M059J (cell line): ENCODE measurements around the gene OCIAD1. TPM values are rescaled to one million over a fixed set of nuclear protein-coding genes. Genes with fewer than 3 reads are reported as not detected.
"Not testable (repeated sequence)": the region's sequence is repeated elsewhere in the genome, so short reads cannot be mapped to it uniquely, and the experiment has no call there.

Experiments
- DNase-seq: peaks from one replicate; pipeline ENCODE4 v3.0.0-alpha.2; 2012; ENCODE audit warnings: low read depth
- total RNA-seq: library from RNA; depleted of rRNA; stranded (reverse); fragments of >200 nt; shearing (Covaris generic); gene quantifications from 2 replicates; pipeline ENCODE4 v1.2.3, GENCODE V29; 2014; rRNA removed

Gene OCIAD1
- 165 and 173 TPM in 2 replicates for total RNA-seq

- peak; percentile 99 for DNase-seq
Measured at GRCh38 chr4:48830706-48831531, at the start of gene OCIAD1. Gene OCIAD1, plus strand, starts transcription at chr4:48831088. Its CDS starts 1,537 bp downstream, at chr4:48832625.

- DNase-seq = no peak
Measured at GRCh38 chr4:48781968-48782367, 48.9 kb upstream of the OCIAD1 start.

- no peak for DNase-seq
Measured at GRCh38 chr4:48785302-48785701, 45.6 kb upstream of the OCIAD1 start.

GRCh38 chr4:48786549-48786948 lies 44.3 kb upstream of the OCIAD1 start:
- no peak for DNase-seq

- no peak for DNase-seq
Measured at GRCh38 chr4:48787056-48787455, 43.8 kb upstream of the OCIAD1 start.

- DNase-seq = no peak
Measured at GRCh38 chr4:48790561-48790960, 40.3 kb upstream of the OCIAD1 start.

GRCh38 chr4:48791313-48791712 lies 39.6 kb upstream of the OCIAD1 start:
- no peak for DNase-seq

GRCh38 chr4:48792348-48793006 lies 38.4 kb upstream of the OCIAD1 start:
- DNase-seq = no peak

- DNase-seq = no peak
Measured at GRCh38 chr4:48795108-48795507, 35.8 kb upstream of the OCIAD1 start.

- DNase-seq = no peak
Measured at GRCh38 chr4:48796191-48796926, 34.5 kb upstream of the OCIAD1 start.

- DNase-seq = no peak
Measured at GRCh38 chr4:48796927-48797679, 33.8 kb upstream of the OCIAD1 start.

- no peak for DNase-seq
Measured at GRCh38 chr4:48798117-48798516, 32.8 kb upstream of the OCIAD1 start.

- DNase-seq = peak; percentile 61
Measured at GRCh38 chr4:48799157-48799556, 31.7 kb upstream of the OCIAD1 start.

GRCh38 chr4:48800155-48800554 lies 30.7 kb upstream of the OCIAD1 start:
- not testable (repeated sequence) for DNase-seq

- DNase-seq = no peak
Measured at GRCh38 chr4:48801016-48801715, 29.7 kb upstream of the OCIAD1 start.

GRCh38 chr4:48804584-48805301 lies 26.1 kb upstream of the OCIAD1 start:
- DNase-seq = no peak

GRCh38 chr4:48812866-48813265 lies 18.0 kb upstream of the OCIAD1 start:
- DNase-seq = no peak

GRCh38 chr4:48813964-48814363 lies 16.9 kb upstream of the OCIAD1 start:
- DNase-seq = no peak

- no peak for DNase-seq
Measured at GRCh38 chr4:48815483-48815882, 15.4 kb upstream of the OCIAD1 start.

GRCh38 chr4:48816297-48816696 lies 14.6 kb upstream of the OCIAD1 start:
- DNase-seq = not testable (repeated sequence)
